Body of pancreas (tissue), 4 donors: ENCODE measurements around the gene SRPRB. TPM values are rescaled to one million over a fixed set of nuclear protein-coding genes. Genes with fewer than 3 reads are reported as not detected.

Experiments used
- ATAC-seq: fragments of 150-250 bp; one replicate; pipeline ENCODE4 v1.9.1; 2016
- DNase-seq, 4 donors: peaks; one replicate each; pipeline ENCODE4 v3.0.0-alpha.2; 2019
- H3K27ac ChIP-seq, 4 donors: fragments of 200-600 bp; sonication (generic); 1 replicate in 3 of 4; 2 replicates in 1 of 4; pipeline versions ENCODE4 v1.5.1 to v1.6.1; 2016 to 2019; ENCODE audit warnings: mild to moderate bottlenecking in 1 of 4, mixed read lengths in 1 of 4, moderate library complexity in 1 of 4
- H3K27me3 ChIP-seq, 2 donors: fragments of 200-600 bp; sonication (generic); one replicate each; pipeline ENCODE4 v1.6.0; 2016; ENCODE audit warnings: mild to moderate bottlenecking in 1 of 2
- H3K36me3 ChIP-seq, 2 donors: fragments of 200-600 bp; sonication (generic); replicated peaks in 1 of 2; 2 replicates each; pipeline ENCODE4 v1.5.1; 2016; ENCODE audit warnings: low read depth in 2 of 2; ENCODE audit not compliant: insufficient read depth in 1 of 2
- H3K4me1 ChIP-seq: fragments of 200-600 bp; sonication (generic); one replicate; pipeline ENCODE4 v1.6.0; 2016
- H3K4me3 ChIP-seq, 2 donors: fragments of 200-600 bp; sonication (generic); 1 replicate in 1 of 2; 2 replicates in 1 of 2; pipeline ENCODE4 v1.5.1; 2016 to 2019
- H3K9me3 ChIP-seq, 3 donors: fragments of 200-600 bp; sonication (generic); 1 replicate in 2 of 3; 2 replicates in 1 of 3; pipeline ENCODE4 v1.5.1; 2016
- POLR2A ChIP-seq, 3 donors: fragments of 450-650 bp; IDR thresholded peaks; one replicate each; pipeline ENCODE4 v1.6.1; 2016; ENCODE audit warnings: antibody characterized with exemption in 3 of 3, mild to moderate bottlenecking in 2 of 3
- WGBS, 2 donors: methylation state at CpG; one replicate each; pipeline ENCODE4 v1.1.5; 2017; 5-methylcytosine and 5-hydroxymethylcytosine counted together
- intact Hi-C: fragments of 100-400 bp; cut with DNase I; formaldehyde crosslinking; loops from one replicate; pipeline ENCODE4 v1.15.1; 2023
- total RNA-seq, 2 donors: library from RNA; depleted of rRNA; stranded (reverse); fragments of >200 nt; gene quantifications; one replicate each; pipeline ENCODE4 v1.1.0, GENCODE V29; 2016
- TF ChIP-seq, protein P1 (sequence below), 7 experiments: fragments of 450-650 bp in 4 of 7; fragments of 200-600 bp in 3 of 7; sonication (generic) in 3 of 7; IDR thresholded peaks; one replicate each; pipeline ENCODE4 v1.5.1; 2016 to 2019; ENCODE audit warnings: antibody characterized with exemption in 7 of 7

Gene SRPRB
- total RNA-seq, 2 donors from 2014 or later: 28.3 to 39.4 TPM

DNA sequence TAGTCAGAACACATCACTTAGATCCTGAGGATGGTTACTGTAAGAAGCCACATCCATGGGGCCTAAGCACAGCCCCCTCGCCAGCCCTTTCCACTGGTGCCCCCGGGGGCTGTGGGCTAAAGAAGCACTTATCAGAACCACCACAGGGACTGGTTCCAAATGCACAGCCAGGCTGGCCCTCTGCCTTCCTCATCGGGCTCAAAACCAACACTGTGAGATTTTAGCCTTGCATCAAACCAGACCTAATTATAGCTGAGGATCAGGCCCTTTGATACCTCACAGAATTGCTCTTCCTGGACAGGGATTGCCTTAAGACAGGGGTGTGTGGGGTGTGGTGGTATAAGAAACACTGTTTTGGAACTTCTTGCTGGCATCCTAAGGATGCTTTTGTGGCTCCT is 23.7 kb downstream of the SRPRB start:
- TF ChIP-seq, protein P1, sequence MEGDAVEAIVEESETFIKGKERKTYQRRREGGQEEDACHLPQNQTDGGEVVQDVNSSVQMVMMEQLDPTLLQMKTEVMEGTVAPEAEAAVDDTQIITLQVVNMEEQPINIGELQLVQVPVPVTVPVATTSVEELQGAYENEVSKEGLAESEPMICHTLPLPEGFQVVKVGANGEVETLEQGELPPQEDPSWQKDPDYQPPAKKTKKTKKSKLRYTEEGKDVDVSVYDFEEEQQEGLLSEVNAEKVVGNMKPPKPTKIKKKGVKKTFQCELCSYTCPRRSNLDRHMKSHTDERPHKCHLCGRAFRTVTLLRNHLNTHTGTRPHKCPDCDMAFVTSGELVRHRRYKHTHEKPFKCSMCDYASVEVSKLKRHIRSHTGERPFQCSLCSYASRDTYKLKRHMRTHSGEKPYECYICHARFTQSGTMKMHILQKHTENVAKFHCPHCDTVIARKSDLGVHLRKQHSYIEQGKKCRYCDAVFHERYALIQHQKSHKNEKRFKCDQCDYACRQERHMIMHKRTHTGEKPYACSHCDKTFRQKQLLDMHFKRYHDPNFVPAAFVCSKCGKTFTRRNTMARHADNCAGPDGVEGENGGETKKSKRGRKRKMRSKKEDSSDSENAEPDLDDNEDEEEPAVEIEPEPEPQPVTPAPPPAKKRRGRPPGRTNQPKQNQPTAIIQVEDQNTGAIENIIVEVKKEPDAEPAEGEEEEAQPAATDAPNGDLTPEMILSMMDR (IDR thresholded peaks at IDR 0.05): no peak
- no peak for TF ChIP-seq POLR2A (IDR thresholded peaks at IDR 0.05)
- H3K27me3 ChIP-seq: no peaks in the 10 kb centered on the region
- no peaks in the 10 kb centered on the region for H3K4me1 ChIP-seq
- DNase-seq (no peak), ATAC-seq (no peak)
- intact Hi-C loops: no loop called here
- 45 to 60% methylated on average over 2 to 3 of the region's 3 CpGs for WGBS, 2 donors
- no peak overlapping the region for H3K27ac ChIP-seq
- H3K36me3 ChIP-seq: no peaks in the 10 kb centered on the region
- H3K4me3 ChIP-seq: no peak overlapping the region
- H3K9me3 ChIP-seq: no peaks in the 10 kb centered on the region

DNA sequence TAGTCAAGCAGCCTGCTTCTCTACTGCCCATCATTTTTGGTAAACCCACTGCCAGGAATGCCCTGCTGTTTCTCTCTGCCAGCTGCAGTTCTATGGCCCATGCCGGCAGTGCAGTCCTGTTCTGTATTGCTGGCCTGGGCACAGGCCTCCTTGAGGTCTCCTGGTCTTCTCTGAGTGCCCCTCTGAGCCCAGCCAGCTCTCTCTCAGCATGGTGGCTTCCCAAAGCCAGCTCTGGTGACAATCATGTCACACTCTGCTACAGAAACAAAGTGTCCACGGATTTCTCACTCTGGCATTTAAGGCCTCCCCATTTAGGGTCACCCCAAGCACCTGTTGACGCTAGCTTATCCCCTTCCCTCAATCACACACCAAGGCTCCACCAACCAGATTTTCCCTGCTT is 24.5 kb downstream of the SRPRB start:
- WGBS, 2 donors: 80 to 82% methylated on average over 3 of the region's 3 CpGs
- no peaks in the 10 kb centered on the region for H3K9me3 ChIP-seq
- ATAC-seq (no peak), DNase-seq (no peak)
- H3K36me3 ChIP-seq: no peaks in the 10 kb centered on the region
- H3K4me3 ChIP-seq: no peak overlapping the region
- TF ChIP-seq, protein P1 (IDR thresholded peaks at IDR 0.05): no peak
- TF ChIP-seq POLR2A (IDR thresholded peaks at IDR 0.05): no peak
- H3K27me3 ChIP-seq: no peaks in the 10 kb centered on the region
- intact Hi-C loops: no loop called here
- H3K4me1 ChIP-seq: no peaks in the 10 kb centered on the region
- H3K27ac ChIP-seq: no peak overlapping the region

DNA sequence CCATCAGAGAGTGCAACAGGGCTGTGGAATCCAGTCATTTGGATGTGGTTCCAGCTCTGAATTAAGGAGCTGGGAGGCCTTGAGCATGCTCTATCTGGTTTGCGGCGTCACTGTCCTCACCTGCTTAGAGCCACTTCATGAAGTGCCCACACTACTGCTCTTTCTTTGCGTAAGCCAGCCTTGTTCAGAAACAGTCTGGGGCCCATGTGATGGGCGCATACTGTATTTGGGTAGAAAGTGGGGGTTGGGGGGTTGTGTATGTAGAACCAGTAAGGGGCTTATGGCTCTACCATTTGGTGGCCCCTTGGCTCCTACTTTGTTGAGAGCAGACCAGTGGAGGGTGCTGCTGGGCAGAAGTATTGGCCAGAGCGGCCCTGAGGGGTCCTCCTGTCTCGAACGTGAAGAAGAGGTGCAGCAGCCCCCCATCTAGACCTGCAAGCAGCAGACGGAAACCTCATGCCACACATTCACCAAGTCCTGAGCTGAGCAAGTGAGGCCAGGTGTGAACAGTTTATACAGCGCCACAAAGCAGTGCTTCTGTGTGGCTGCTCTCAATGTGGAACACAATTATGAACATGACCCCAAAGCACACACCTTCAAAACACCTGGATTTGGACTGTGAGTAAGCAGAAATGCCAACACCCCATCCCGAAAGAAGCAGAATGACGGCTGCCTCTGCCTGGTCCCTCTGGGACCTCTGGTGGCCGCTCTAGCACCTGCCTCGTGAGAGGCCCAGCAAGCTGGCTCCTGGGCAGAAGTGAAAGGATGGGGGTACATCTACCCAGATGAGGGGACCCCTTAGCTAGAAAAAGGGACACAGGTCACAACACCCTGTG is 26.6 kb downstream of the SRPRB start:
- Histone ChIP-seq H3K27me3 (no peaks in the 10 kb centered on the region), H3K9me3 (no peaks in the 10 kb centered on the region), H3K36me3 (no peaks in the 10 kb centered on the region), H3K27ac (no peak overlapping the region), H3K4me3 (no peak overlapping the region), H3K4me1 (no peaks in the 10 kb centered on the region)
- TF ChIP-seq, protein P1 (IDR thresholded peaks at IDR 0.05): no peak
- TF ChIP-seq POLR2A (IDR thresholded peaks at IDR 0.05): no peak
- no peak for ATAC-seq
- intact Hi-C loops: no loop called here
- 76 to 92% methylated on average over 12 to 13 of the region's 13 CpGs for WGBS, 2 donors
- no peak for DNase-seq

DNA sequence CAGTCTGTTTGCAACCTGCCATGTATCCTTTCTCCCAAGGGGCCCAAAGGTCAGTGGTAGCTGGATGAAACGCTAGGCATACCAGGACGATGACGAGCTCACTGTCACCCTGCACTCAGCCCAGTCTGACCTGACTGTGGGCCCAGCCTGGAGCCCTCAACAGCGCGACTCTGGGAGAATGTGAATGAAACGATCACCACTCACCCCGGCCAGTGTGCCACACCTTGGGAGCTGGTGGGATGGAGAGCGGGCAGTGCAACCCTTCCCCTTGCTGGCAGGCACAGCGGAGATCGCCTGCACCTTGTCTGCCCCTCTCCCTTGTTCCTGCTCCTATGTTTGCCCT is 27.2 kb downstream of the SRPRB start:
- Histone ChIP-seq H3K9me3 (no peaks in the 10 kb centered on the region), H3K4me1 (no peaks in the 10 kb centered on the region), H3K4me3 (no peak overlapping the region), H3K27ac (no peak overlapping the region), H3K36me3 (no peaks in the 10 kb centered on the region), H3K27me3 (no peaks in the 10 kb centered on the region)
- no peak for DNase-seq
- no peak for ATAC-seq
- 87 to 92% methylated on average over 3 to 10 of the region's 10 CpGs for WGBS, 2 donors
- no peak for TF ChIP-seq POLR2A (IDR thresholded peaks at IDR 0.05)
- TF ChIP-seq, protein P1 (IDR thresholded peaks at IDR 0.05): no peak
- intact Hi-C loops: no loop called here

DNA sequence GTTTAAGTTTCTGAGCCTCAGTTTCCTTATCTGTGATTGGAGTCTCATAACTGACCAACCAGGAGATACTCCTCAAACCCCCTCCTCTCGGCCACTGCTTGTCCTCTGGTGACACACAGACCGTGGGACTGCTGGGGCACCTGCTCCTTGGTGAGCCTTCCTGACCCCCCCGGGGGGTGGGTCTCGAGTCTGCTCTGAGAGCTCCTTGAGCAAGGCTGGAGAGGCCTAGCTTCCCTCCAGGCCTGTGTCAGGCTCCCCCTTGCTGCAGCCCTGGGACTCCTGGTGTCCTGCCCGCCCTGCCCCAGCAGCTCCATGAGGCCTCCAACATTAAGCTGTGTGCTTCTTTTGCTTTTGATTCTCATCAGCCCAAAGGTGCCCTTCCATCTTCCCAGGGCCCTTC is 27.7 kb downstream of the SRPRB start:
- Histone ChIP-seq H3K36me3 (no peaks in the 10 kb centered on the region), H3K4me1 (no peaks in the 10 kb centered on the region), H3K9me3 (no peaks in the 10 kb centered on the region), H3K27ac (no peak overlapping the region), H3K27me3 (no peaks in the 10 kb centered on the region), H3K4me3 (no peak overlapping the region)
- WGBS, 2 donors: 82 to 89% methylated on average over 5 of the region's 5 CpGs
- no peak for ATAC-seq
- TF ChIP-seq, protein P1 (IDR thresholded peaks at IDR 0.05): no peak
- intact Hi-C loops: no loop called here
- DNase-seq: no peak
